Prostate gland (tissue), 2 donors: ENCODE results near the gene ZNF681. TPM values are rescaled to one million over a fixed set of nuclear protein-coding genes. Genes with fewer than 3 reads are reported as not detected.
"Not testable (repeated sequence)": the region's sequence is repeated elsewhere in the genome, so short reads cannot be mapped to it uniquely, and the experiment has no call there.

ENCODE experiments used
- DNase-seq: peaks from one replicate; pipeline ENCODE4 v3.0.0-alpha.2; 2019; ENCODE audit warnings: low spot score
- H3K27ac ChIP-seq, 2 donors: fragments of 200-600 bp; sonication (generic); 2 replicates each; pipeline ENCODE4 v1.5.1; 2017 to 2019
- H3K27me3 ChIP-seq: fragments of 200-600 bp; sonication (generic); replicated peaks from 2 replicates; pipeline ENCODE4 v1.5.1; 2019; ENCODE audit not compliant: insufficient read depth
- H3K36me3 ChIP-seq, 2 donors: fragments of 200-600 bp; sonication (generic); 1 replicate in 1 of 2; 2 replicates in 1 of 2; pipeline versions ENCODE4 v1.5.1 to v1.8.1; 2017 to 2019
- H3K4me1 ChIP-seq: fragments of 200-600 bp; sonication (generic); replicated peaks from 2 replicates; pipeline ENCODE4 v1.5.1; 2019
- H3K4me3 ChIP-seq, 2 donors: fragments of 200-600 bp; sonication (generic); 2 replicates each; pipeline ENCODE4 v1.5.1; 2017 to 2019
- H3K9me3 ChIP-seq: fragments of 200-600 bp; sonication (generic); 2 replicates; pipeline ENCODE4 v1.5.1; 2017
- POLR2A ChIP-seq: fragments of 450-650 bp; IDR thresholded peaks from one replicate; pipeline ENCODE4 v1.6.1; 2016; ENCODE audit warnings: antibody characterized with exemption, mild to moderate bottlenecking
- POLR2AphosphoS5 ChIP-seq: sonication (generic); formaldehyde crosslinking; IDR thresholded peaks from one replicate; pipeline ENCODE4 v1.6.1; 2017; ENCODE audit warnings: antibody characterized with exemption
- WGBS: methylation state at CpG from one replicate; pipeline ENCODE4 v1.1.5; 2018; 5-methylcytosine and 5-hydroxymethylcytosine counted together
- intact Hi-C: fragments of 100-400 bp; cut with DNase I; formaldehyde crosslinking; loops from one replicate; pipeline ENCODE4 v1.14.2; 2022
- total RNA-seq, 2 donors: library from RNA; depleted of rRNA; stranded (reverse); fragments of >200 nt; gene quantifications; one replicate each; pipeline ENCODE4 v1.1.0, GENCODE V29; 2016
- TF ChIP-seq, protein P1 (sequence below), 4 experiments: fragments of 200-600 bp in 2 of 4; fragments of 450-650 bp in 2 of 4; sonication (generic) in 2 of 4; IDR thresholded peaks; 1 replicate in 3 of 4; 2 replicates in 1 of 4; pipeline ENCODE4 v1.5.1; 2016 to 2019; ENCODE audit warnings: antibody characterized with exemption in 4 of 4, mild to moderate bottlenecking in 2 of 4, moderate library complexity in 2 of 4

Gene ZNF681
- total RNA-seq, 2 donors from 2014 or later, result 2.0 to 3.2 TPM

DNA sequence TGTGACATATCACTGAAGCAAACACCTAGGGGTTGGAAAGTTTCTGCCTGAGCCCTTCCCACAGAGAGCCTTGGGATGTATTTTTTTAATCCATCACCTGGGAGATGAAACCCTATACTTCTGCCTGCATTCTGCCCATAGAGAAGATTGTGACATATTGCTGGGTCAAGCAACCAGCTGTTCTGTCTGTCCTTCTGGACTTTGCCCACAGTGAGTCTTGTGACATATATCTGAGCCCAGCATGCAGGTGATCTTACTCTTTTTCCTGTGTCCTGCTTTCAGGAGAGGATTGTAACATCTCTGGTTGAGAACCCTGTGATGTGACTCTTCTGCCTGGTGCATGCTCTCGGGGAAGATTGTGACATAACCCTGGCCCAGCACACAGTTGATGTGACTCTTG lies 24.9 kb upstream of the ZNF681 start:
- H3K36me3 ChIP-seq, result no peaks in the 10 kb centered on the region
- H3K9me3 ChIP-seq, result no peaks in the 10 kb centered on the region
- no peaks in the 10 kb centered on the region for H3K27me3 ChIP-seq
- DNase-seq, result no peak
- TF ChIP-seq POLR2A (no peak), POLR2AphosphoS5 (no peak)
- TF ChIP-seq, protein P1, sequence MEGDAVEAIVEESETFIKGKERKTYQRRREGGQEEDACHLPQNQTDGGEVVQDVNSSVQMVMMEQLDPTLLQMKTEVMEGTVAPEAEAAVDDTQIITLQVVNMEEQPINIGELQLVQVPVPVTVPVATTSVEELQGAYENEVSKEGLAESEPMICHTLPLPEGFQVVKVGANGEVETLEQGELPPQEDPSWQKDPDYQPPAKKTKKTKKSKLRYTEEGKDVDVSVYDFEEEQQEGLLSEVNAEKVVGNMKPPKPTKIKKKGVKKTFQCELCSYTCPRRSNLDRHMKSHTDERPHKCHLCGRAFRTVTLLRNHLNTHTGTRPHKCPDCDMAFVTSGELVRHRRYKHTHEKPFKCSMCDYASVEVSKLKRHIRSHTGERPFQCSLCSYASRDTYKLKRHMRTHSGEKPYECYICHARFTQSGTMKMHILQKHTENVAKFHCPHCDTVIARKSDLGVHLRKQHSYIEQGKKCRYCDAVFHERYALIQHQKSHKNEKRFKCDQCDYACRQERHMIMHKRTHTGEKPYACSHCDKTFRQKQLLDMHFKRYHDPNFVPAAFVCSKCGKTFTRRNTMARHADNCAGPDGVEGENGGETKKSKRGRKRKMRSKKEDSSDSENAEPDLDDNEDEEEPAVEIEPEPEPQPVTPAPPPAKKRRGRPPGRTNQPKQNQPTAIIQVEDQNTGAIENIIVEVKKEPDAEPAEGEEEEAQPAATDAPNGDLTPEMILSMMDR (IDR thresholded peaks at IDR 0.05), result no peak
- intact Hi-C loops, result no loop called here
- H3K4me1 ChIP-seq, result no peaks in the 10 kb centered on the region
- WGBS, result 0% methylated on average over 1 of the region's 1 CpG
- H3K27ac ChIP-seq, result no peak overlapping the region
- no peak overlapping the region for H3K4me3 ChIP-seq

DNA sequence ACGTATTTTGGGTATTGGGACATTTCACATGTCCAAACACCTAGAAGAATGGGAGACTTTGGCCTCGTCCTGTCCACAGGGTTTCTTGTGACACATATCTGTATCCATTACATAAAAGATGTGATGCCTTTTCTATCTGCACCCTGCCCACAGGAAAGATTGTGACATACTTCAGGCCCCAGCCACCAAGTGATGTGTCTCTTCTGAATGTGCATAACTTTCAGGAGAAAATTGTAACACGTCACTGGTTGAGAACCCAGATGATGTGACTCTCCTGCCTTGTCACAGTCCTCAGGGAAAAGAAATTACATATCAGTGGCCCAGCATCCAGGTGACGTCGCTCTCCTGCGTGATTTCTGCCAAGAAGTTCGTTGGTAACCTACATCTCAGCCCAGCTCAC lies 21.0 kb upstream of the ZNF681 start:
- TF ChIP-seq, protein P1 (IDR thresholded peaks at IDR 0.05), result no peak
- TF ChIP-seq POLR2AphosphoS5 (no peak), POLR2A (no peak)
- Histone ChIP-seq H3K4me3 (no peak overlapping the region), H3K9me3 (no peaks in the 10 kb centered on the region), H3K36me3 (no peaks in the 10 kb centered on the region), H3K4me1 (no peaks in the 10 kb centered on the region), H3K27ac (no peak overlapping the region), H3K27me3 (no peaks in the 10 kb centered on the region)
- intact Hi-C loops, result no loop called here
- WGBS, result 91% methylated on average over 7 of the region's 7 CpGs
- DNase-seq, result no peak

DNA sequence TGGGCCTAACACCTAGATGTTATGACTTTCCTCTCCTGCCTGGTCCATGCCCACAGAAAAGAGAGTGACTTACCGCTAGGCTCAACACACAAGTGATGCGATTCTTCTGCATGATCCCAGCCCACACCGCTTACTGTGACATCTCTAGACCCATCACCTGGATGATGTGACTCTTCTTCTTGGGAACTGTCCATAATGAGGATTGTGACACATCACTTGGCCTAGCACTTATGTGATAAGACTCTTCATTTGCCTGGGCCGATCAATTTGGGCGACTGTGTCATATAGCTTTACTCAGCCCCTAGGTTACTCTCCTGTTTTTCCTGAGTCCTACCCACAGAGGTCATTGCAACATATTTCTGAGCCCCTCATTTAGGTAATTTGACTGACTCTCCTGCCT lies 19.9 kb upstream of the ZNF681 start:
- H3K36me3 ChIP-seq, result no peaks in the 10 kb centered on the region
- H3K27ac ChIP-seq, result no peak overlapping the region
- WGBS, result 95% methylated on average over 5 of the region's 5 CpGs
- H3K4me3 ChIP-seq, result no peak overlapping the region
- H3K27me3 ChIP-seq, result no peaks in the 10 kb centered on the region
- TF ChIP-seq POLR2AphosphoS5 (no peak), POLR2A (no peak)
- TF ChIP-seq, protein P1 (IDR thresholded peaks at IDR 0.05), result no peak
- no peak for DNase-seq
- H3K4me1 ChIP-seq, result no peaks in the 10 kb centered on the region
- H3K9me3 ChIP-seq, result no peaks in the 10 kb centered on the region
- intact Hi-C loops, result no loop called here

DNA sequence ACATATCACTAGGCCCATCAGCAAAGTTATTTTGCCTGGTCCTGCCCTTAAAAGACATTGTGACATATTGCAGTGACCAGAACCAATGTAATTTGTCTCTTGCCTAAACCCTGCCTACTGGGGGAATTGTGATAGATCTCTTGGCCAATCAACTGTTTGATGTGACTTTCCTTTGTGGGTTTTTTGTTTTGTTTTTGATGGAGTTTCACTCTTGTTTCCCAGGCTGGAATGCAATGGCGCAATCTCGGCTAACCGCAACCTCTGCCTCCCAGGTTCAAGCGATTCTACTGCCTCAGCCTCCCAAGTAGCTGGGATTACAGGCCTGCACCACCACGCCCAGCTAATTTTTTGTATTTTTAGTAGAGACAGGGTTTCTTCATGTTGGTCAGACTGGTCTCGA lies 19.3 kb upstream of the ZNF681 start:
- intact Hi-C loops, H3K4me1 ChIP-seq, H3K27me3 ChIP-seq, H3K4me3 ChIP-seq, H3K9me3 ChIP-seq, DNase-seq, H3K36me3 ChIP-seq, H3K27ac ChIP-seq: not testable (repeated sequence)
- WGBS, result 97% methylated on average over 6 of the region's 6 CpGs

DNA sequence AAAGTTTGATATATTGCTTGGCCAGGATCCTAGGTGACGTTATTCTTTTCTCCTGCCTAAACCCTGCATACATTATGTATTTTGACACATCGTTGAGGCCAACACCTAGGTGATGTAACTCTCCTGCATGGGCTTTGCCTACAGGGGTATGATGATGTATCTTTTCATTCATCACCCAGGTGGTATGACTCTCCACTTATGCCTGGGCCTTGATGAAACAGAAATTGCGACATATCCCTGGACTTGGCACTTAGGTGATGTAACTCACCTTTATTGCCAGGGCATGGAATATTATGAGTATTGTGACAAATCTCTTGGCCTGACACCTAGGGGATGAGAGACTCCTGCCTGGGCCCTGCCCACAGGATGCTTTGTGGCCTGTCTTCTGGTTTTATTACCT lies 18.5 kb upstream of the ZNF681 start:
- H3K4me1 ChIP-seq, result no peaks in the 10 kb centered on the region
- no peaks in the 10 kb centered on the region for H3K36me3 ChIP-seq
- DNase-seq, result no peak
- intact Hi-C loops, result no loop called here
- TF ChIP-seq POLR2AphosphoS5 (no peak), POLR2A (no peak)
- TF ChIP-seq, protein P1 (IDR thresholded peaks at IDR 0.05), result no peak
- no peaks in the 10 kb centered on the region for H3K9me3 ChIP-seq
- H3K27me3 ChIP-seq, result no peaks in the 10 kb centered on the region
- no peak overlapping the region for H3K4me3 ChIP-seq
- 62% methylated on average over 3 of the region's 3 CpGs for WGBS
- H3K27ac ChIP-seq, result no peak overlapping the region
